ENCODE data around the gene PDE5A.
A peak's percentile ranks its signal among the peaks of the same experiment; 100 is the strongest.
"Not testable (repeated sequence)": the region's sequence is repeated elsewhere in the genome, so short reads cannot be mapped to it uniquely, and the experiment has no call there.

The PDE5A gene

GRCh38 chr4:119646347-119647071 is 17.9 kb upstream of the PDE5A start:
- DNase-seq (ENCODE audit: low read depth), result no peak

- DNase-seq (ENCODE audit: low read depth), result no peak
These were observed 14.9 kb upstream of the PDE5A start for GRCh38 chr4:119643306-119644042.

- no peak for DNase-seq (ENCODE audit: low read depth)
These were observed 13.2 kb upstream of the PDE5A start for GRCh38 chr4:119641765-119642164.

GRCh38 chr4:119638359-119638758 is 9.8 kb upstream of the PDE5A start:
- DNase-seq (ENCODE audit: low read depth), result no peak

GRCh38 chr4:119636851-119637250 is 8.2 kb upstream of the PDE5A start:
- not testable (repeated sequence) for DNase-seq (ENCODE audit: low read depth)

DNA sequence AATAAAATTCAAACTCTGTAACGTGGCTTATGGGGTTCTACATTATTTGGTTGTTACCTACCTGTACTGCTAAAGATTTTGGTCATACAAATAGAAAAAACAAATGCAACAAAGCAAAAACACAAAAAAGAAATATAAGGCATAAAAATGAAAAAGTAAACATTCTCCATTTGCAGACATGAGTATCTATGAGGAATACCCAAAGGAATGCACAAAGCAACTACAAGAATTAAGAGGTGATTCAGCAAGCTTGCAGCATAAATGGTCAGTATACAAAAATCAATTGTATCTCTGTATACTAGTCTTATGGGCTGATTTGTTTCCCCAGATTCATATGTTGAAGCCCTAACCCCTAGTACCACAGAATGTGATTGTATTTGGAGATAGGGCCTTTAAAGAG is 3.6 kb upstream of the PDE5A start:
- no peak for DNase-seq (ENCODE audit: low read depth)

DNA sequence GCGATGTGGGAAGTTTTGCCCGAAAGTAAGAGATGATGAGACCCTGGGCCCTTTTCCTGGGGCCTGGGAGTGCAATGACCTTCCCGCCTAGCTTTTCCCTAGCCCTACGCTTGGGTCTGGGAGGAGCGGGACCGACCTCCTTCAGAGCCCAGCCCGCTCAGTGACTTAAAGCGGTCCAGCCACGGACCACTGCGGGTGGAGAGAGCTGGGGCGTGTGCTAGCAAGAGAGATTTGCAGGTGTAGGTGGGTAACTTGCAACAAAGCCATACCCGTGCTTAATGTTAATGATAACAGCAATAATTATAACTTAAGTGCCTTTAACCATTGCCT is 503 bp upstream of the PDE5A start:
- DNase-seq (ENCODE audit: low read depth), result no peak

DNA sequence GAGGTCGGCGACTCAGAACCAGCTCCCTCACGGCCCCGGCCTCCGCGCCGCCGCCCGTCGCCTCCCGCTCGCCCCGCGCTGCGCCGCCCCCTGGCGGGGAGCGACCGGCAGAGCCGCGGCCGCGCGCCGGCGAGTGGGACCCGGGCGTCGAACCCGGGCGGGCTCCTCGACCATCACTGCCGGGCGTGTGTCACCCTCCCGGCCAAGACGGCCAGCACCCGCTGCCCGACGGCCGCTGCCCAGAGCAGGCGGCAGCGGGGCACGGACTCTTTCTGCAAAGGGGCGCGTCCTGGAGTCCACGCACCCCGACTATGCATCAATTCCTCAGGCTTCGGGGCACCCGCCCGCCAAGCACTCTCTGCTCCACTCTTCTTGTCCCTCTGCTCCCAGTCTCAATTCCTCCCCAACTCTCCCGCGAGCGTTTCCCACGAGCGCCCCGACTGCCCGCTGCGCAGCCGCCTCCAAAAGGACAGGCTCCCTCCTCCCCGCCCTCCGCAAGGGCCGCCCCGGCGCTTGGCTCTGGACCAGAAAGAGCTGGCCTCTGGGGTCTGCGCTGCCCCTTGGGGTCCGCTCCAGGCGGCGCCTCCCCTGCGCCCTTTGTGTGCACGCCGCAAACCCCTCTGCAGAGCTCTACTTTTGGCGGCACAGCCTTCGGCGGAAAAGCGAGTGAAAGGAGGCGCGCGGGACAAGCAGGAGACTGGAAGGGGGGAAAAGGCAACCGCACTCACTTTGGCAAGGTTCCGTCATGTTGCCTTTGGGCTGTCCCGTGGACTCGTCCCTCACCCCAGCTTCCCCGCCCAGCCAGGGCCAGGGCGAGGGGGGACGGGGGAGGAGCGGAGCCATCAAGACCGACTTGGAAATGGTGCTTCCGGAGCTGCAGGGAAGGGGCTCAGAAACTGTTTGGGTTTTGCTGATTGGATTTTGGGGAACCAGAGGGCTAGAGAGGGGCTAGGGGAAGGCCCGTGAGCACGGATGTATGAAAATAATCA is 1.0 kb downstream of the PDE5A start:
- peak; percentile 25 for DNase-seq (ENCODE audit: low read depth)

- DNase-seq (ENCODE audit: low read depth), result no peak
These were observed 1.7 kb downstream of the PDE5A start for GRCh38 chr4:119626943-119627266.

- DNase-seq (ENCODE audit: low read depth), result no peak
These were observed 2.2 kb downstream of the PDE5A start for GRCh38 chr4:119626420-119626819.

- DNase-seq (ENCODE audit: low read depth), result no peak
These were observed 2.8 kb downstream of the PDE5A start for GRCh38 chr4:119625761-119626160.

GRCh38 chr4:119624356-119624755 is 4.2 kb downstream of the PDE5A start:
- DNase-seq (ENCODE audit: low read depth), result no peak

- DNase-seq (ENCODE audit: low read depth), result no peak
These were observed 5.6 kb downstream of the PDE5A start for GRCh38 chr4:119623025-119623424.

- DNase-seq (ENCODE audit: low read depth), result no peak
These were observed 13.4 kb downstream of the PDE5A start for GRCh38 chr4:119615068-119615719.

DNA sequence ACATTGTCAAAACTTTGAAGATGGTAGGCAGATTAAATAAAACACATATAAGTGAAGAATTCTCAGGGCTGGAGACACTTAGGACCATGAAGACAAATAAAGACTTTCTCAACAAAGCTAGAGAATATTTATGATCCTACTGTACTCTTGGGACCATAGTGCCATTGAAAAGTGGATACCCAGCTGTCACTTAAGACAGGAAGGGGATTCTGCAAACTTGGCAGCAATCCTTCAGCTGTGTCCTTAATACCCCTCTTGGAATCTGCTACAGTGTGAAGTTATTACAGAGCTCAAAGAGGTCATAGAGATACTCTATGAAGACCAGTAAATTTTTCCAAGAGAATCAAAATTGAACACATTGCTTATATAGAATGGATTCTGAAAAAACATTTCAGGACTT is 24.3 kb downstream of the PDE5A start:
- DNase-seq (ENCODE audit: low read depth), result no peak

GRCh38 chr4:119602366-119602765 is 26.2 kb downstream of the PDE5A start:
- DNase-seq (ENCODE audit: low read depth), result no peak

DNA sequence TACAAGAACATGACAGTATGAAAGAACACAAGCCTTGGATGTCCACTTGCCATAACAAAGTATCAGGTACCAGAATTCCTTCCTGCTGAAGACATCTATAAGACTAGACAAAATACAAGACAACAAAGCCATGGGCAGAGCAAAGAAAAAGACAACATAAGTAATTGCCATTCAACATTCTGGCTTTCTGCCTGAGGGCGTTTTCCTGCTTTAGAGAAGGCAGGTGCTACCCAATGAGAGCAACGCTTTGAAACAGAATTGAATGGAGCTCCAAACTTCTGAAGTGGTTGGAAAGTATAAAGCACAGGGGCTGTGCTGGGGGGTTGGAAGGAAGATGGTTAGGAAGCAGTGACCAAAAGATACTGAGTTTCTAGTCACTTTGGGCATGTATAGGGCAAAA is 30.1 kb downstream of the PDE5A start:
- DNase-seq (ENCODE audit: low read depth), result no peak

- DNase-seq (ENCODE audit: low read depth), result no peak
These were observed 31.2 kb downstream of the PDE5A start for GRCh38 chr4:119597377-119597776.

DNA sequence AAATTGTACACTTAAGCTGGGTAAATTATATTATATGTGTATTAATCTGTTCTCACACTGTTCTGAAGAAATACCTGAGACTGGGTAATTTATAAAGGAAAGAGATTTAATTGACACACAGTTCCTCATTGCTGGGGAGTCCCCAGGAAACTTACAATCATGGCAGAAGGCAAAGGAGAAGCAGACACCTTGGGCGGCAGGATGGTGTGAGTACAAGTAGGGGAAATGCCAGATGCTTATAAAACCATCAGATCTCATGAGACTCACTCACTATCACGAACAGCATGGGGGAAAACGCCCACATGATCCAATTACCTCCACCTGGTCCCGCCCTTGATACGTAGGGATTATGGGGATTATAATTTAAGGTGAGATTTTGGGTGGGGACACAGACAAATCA is 34.9 kb downstream of the PDE5A start:
- no peak for DNase-seq (ENCODE audit: low read depth)

GRCh38 chr4:119592830-119593229 is 35.8 kb downstream of the PDE5A start:
- no peak for DNase-seq (ENCODE audit: low read depth)

DNA sequence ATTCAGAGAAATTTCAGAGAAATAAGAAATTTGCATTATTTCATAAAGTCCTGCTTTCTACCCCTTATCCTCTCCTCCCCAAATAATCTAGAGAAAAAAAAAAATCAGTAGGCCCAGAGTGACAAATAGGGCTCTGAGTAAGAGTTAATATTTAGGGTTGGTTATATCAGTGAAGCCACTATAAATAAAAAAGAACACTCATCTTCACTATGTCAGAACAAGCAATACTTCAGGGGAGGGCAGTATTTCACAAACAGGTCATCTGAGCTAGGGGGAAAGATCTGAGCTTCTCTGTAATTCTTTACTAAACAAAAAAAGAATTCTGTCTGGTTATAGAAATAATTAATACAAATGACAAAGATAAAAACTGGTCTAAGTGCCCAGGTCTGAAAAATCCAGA is 39.4 kb downstream of the PDE5A start:
- DNase-seq (ENCODE audit: low read depth), result no peak

- no peak for DNase-seq (ENCODE audit: low read depth)
These were observed 40.8 kb downstream of the PDE5A start for GRCh38 chr4:119587796-119588195.
